Caco-2 (cell line): ENCODE results near the gene VIPR1. TPM values are rescaled to one million over a fixed set of nuclear protein-coding genes. Genes with fewer than 3 reads are reported as not detected.

Source experiments
- BruUV-seq: library from RNA; stranded (reverse); fragments of 400-500 nt; replicated peaks from 2 replicates; lab custom pipeline; 2021; lab: Mats Ljungman, UMichigan
- CTCF ChIA-PET: fragments of 300-600 bp; sonication (Branson Sonifier 250); formaldehyde crosslinking; loops from one replicate; lab custom pipeline; 2022; ENCODE audit warnings: antibody characterized with exemption; lab: Charles Lee
- POLR2A ChIA-PET: fragments of 300-600 bp; sonication (Branson Sonifier 250); formaldehyde crosslinking; loops from one replicate; lab custom pipeline; 2022; ENCODE audit warnings: antibody characterized with exemption; lab: Charles Lee
- DNase-seq, 2 experiments: peaks; one replicate each; pipeline versions ENCODE4 v3.0.0 to v3.0.0-alpha.2; 2020 to 2022
- H3K27me3 ChIP-seq: replicated peaks from 2 replicates; pipeline ENCODE4 v1.6.0; 2011; ENCODE audit warnings: low read length; ENCODE audit not compliant: control insufficient read depth, insufficient read depth
- H3K36me3 ChIP-seq: 2 replicates; pipeline ENCODE4 v1.5.1; 2011; ENCODE audit warnings: low read length; ENCODE audit not compliant: control insufficient read depth, insufficient read depth
- H3K4me1 ChIP-seq: fragments of 250-450 bp; sonication (Bioruptor Pico); 2 replicates; pipeline ENCODE4 v1.5.1; 2020; ENCODE audit warnings: mild to moderate bottlenecking
- H3K4me3 ChIP-seq: 2 replicates; pipeline ENCODE4 v1.5.1; 2011; ENCODE audit warnings: low read depth, mild to moderate bottlenecking, control low read depth, low read length
- H3K9me3 ChIP-seq: fragments of 250-450 bp; sonication (Bioruptor Pico); 2 replicates; pipeline ENCODE4 v1.5.1; 2020; ENCODE audit warnings: mild to moderate bottlenecking, moderate library complexity
- H3K27ac Mint-ChIP-seq: one replicate; pipeline ENCODE4 v1.8.0; 2022; ENCODE audit warnings: mixed read lengths; ENCODE audit not compliant: unreplicated experiment
- H3K27me3 Mint-ChIP-seq: one replicate; pipeline ENCODE4 v1.8.0; 2022; ENCODE audit warnings: mixed read lengths; ENCODE audit not compliant: insufficient read depth, unreplicated experiment
- H3K36me3 Mint-ChIP-seq: one replicate; pipeline ENCODE4 v1.8.0; 2022; ENCODE audit warnings: mild to moderate bottlenecking, mixed read lengths; ENCODE audit not compliant: insufficient read depth, unreplicated experiment
- H3K4me1 Mint-ChIP-seq: one replicate; pipeline ENCODE4 v1.8.0; 2022; ENCODE audit warnings: low read depth, mixed read lengths; ENCODE audit not compliant: unreplicated experiment
- H3K4me3 Mint-ChIP-seq: one replicate; pipeline ENCODE4 v1.8.0; 2022; ENCODE audit warnings: mild to moderate bottlenecking, moderate library complexity, mixed read lengths; ENCODE audit not compliant: unreplicated experiment
- H3K9me3 Mint-ChIP-seq: one replicate; pipeline ENCODE4 v1.8.0; 2022; ENCODE audit warnings: mixed read lengths; ENCODE audit not compliant: unreplicated experiment
- intact Hi-C: fragments of 100-400 bp; cut with micrococcal nuclease; formaldehyde crosslinking; loops from one replicate; pipeline ENCODE4 v1.10.0; 2022; ENCODE audit not compliant: unreplicated experiment
- total RNA-seq: library from RNA; stranded (reverse); gene quantifications from 2 replicates; pipeline ENCODE4 v1.2.3, GENCODE V29; 2022
- TF ChIP-seq, protein P1 (sequence below), 2 experiments: fragments of 200-600 bp in 1 of 2; IDR thresholded peaks; 1 replicate in 1 of 2; 2 replicates in 1 of 2; pipeline versions ENCODE4 v1.5.1 to v1.8.0; 2011 to 2022; ENCODE audit warnings: antibody characterized with exemption in 1 of 2, control low read depth in 1 of 2, inconsistent platforms in 1 of 2, low read depth in 1 of 2, low read length in 1 of 2, mild to moderate bottlenecking in 1 of 2, moderate library complexity in 1 of 2; ENCODE audit not compliant: insufficient read depth in 1 of 2, severe bottlenecking in 1 of 2, unreplicated experiment in 1 of 2

VIPR1 gene
- total RNA-seq, 1 experiment from 2014 or later: 3.8 TPM

DNA sequence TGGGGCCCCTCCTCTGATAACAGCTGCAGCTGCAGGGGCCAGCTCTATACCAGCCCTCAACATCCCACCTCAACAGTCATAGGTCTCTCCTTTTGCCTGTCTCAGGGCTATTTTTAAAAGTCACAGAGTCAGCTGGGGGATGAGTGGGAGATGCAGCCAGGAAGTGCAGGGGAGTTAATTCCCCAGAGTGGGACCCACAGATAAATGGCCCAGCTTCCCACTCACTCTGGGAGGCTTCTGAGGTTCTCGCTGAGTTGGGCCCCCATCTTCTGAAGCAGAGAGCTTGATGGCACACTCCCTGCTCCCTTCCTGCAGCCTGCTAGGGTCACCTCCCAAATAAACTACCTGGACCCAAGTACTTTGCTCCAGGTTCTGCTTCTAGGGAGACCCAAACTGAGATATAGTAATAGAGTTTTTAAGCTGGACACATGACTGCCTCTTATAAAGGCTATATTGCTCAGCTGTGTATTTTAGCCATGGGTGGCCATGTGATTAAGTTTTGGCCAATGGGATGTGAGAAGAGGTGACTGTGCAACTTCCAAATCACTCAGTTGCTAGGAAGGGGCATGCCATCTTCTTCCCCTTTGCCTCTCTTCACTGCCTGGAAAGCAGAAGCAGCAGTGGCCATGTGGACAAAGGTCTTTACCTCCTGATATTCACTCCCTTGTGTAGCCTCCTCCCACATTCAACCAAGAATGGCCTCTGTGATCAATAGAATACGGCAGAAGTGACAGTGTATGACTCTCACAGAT is 15.5 kb upstream of the VIPR1 start:
- Mint-ChIP-seq H3K4me1 (peaks cover 12% of the 10 kb centered on the region), H3K36me3 (no peaks in the 10 kb centered on the region), H3K9me3 (no peaks in the 10 kb centered on the region), H3K27me3 (peaks cover 11% of the 10 kb centered on the region), H3K4me3 (no peak overlapping the region), H3K27ac (no peak overlapping the region)
- Histone ChIP-seq H3K36me3 (no peaks in the 10 kb centered on the region), H3K4me1 (0 out of 2 replicates have a peak, but pooled peaks cover 6% of the 10 kb centered on the region), H3K4me3 (no peak overlapping the region), H3K27me3 (no peaks in the 10 kb centered on the region), H3K9me3 (no peaks in the 10 kb centered on the region)
- BruUV-seq: no TSS peak
- intact Hi-C loops: no loop called here
- TF ChIP-seq, protein P1, sequence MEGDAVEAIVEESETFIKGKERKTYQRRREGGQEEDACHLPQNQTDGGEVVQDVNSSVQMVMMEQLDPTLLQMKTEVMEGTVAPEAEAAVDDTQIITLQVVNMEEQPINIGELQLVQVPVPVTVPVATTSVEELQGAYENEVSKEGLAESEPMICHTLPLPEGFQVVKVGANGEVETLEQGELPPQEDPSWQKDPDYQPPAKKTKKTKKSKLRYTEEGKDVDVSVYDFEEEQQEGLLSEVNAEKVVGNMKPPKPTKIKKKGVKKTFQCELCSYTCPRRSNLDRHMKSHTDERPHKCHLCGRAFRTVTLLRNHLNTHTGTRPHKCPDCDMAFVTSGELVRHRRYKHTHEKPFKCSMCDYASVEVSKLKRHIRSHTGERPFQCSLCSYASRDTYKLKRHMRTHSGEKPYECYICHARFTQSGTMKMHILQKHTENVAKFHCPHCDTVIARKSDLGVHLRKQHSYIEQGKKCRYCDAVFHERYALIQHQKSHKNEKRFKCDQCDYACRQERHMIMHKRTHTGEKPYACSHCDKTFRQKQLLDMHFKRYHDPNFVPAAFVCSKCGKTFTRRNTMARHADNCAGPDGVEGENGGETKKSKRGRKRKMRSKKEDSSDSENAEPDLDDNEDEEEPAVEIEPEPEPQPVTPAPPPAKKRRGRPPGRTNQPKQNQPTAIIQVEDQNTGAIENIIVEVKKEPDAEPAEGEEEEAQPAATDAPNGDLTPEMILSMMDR (IDR thresholded peaks at IDR 0.05; ENCODE audit: insufficient read depth in 1 of 2, low read depth in 1 of 2, low read length in 1 of 2, severe bottlenecking in 1 of 2, unreplicated experiment in 1 of 2): no peak
- POLR2A ChIA-PET: no interaction called here
- no peak for DNase-seq
- CTCF ChIA-PET: no interaction called here

GRCh38 chr3:42488687-42489086 is 13.8 kb upstream of the VIPR1 start:
- H3K27me3 ChIP-seq: no peaks in the 10 kb centered on the region
- H3K4me3 ChIP-seq: no peak overlapping the region
- BruUV-seq: no TSS peak
- intact Hi-C loops: no loop called here
- ChIA-PET POLR2A (no interaction called here), CTCF (no interaction called here)
- Mint-ChIP-seq H3K36me3 (no peaks in the 10 kb centered on the region), H3K27me3 (peaks cover 3% of the 10 kb centered on the region), H3K27ac (no peak overlapping the region), H3K9me3 (no peaks in the 10 kb centered on the region), H3K4me3 (no peak overlapping the region), H3K4me1 (peaks cover 12% of the 10 kb centered on the region)
- H3K4me1 ChIP-seq: 0 out of 2 replicates have a peak, but pooled peaks cover 6% of the 10 kb centered on the region
- no peaks in the 10 kb centered on the region for H3K9me3 ChIP-seq
- no peak for DNase-seq
- TF ChIP-seq, protein P1 (IDR thresholded peaks at IDR 0.05; ENCODE audit: insufficient read depth in 1 of 2, low read depth in 1 of 2, low read length in 1 of 2, severe bottlenecking in 1 of 2, unreplicated experiment in 1 of 2): no peak
- H3K36me3 ChIP-seq: no peaks in the 10 kb centered on the region

DNA sequence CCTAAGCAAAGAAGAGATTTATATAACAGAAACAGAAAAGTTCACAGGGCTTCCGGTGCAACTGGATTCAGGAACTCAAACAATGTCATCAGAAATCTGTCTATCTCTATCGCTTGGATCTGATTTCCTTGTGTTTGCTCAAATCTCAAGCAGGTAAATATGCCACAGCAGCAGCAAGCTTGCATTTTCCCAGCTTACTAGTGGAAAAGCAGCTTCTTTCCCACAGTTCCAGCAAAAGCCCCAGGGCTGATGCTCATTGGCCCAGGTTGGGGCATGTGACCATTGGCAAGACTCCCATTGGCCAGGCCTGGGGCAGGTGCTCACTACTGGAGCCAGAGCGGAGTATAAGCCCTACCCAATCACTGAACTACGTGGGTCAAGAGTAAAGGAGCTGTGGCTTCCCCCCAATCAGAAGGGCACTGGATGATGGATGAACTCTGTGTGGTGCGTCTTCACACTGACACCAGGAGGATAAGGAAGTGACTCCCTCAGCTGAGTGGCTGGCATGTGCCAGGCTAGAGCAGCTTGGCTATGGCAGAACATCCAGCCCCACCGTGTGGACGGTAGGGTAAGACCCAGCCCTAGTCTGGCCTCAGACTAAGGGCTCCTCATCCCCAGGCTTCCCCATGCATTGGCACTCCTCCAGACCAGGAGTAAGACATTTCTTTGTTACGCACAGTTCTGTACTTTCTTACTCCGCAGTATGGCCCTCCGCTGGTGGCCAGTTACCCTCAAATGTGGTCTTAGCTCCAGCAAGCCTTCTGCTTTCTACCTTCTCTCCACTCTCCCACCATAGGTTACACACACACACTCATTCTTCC is 13.1 kb upstream of the VIPR1 start:
- no peak for DNase-seq
- Mint-ChIP-seq H3K36me3 (no peaks in the 10 kb centered on the region), H3K4me3 (no peak overlapping the region), H3K27me3 (peaks cover 3% of the 10 kb centered on the region), H3K9me3 (no peaks in the 10 kb centered on the region), H3K27ac (no peak overlapping the region), H3K4me1 (peaks cover 12% of the 10 kb centered on the region)
- BruUV-seq: no TSS peak
- intact Hi-C loops: no loop called here
- POLR2A ChIA-PET: no interaction called here
- H3K9me3 ChIP-seq: no peaks in the 10 kb centered on the region
- TF ChIP-seq, protein P1 (IDR thresholded peaks at IDR 0.05; ENCODE audit: insufficient read depth in 1 of 2, low read depth in 1 of 2, low read length in 1 of 2, severe bottlenecking in 1 of 2, unreplicated experiment in 1 of 2): no peak
- H3K27me3 ChIP-seq: no peaks in the 10 kb centered on the region
- H3K4me1 ChIP-seq: 0 out of 2 replicates have a peak, but pooled peaks cover 6% of the 10 kb centered on the region
- no peaks in the 10 kb centered on the region for H3K36me3 ChIP-seq
- H3K4me3 ChIP-seq: no peak overlapping the region
- CTCF ChIA-PET: no interaction called here
